ENCODE data around the gene SMU1. TPM values are rescaled to one million over a fixed set of nuclear protein-coding genes. Genes with fewer than 3 reads are reported as not detected.

The SMU1 gene
- total and polyA plus RNA-seq, 2 experiments from 2014 or later, result 15.8 to 25.1 TPM

- DNase-seq (ENCODE audit: low spot score), result peak; percentile 0
- H3K4me3 ChIP-seq, result no peak overlapping the region
- no peaks in the 10 kb centered on the region for H3K9me3 ChIP-seq (ENCODE audit: low read depth)
- H3K9me2 ChIP-seq (replicated peaks; ENCODE audit: insufficient read depth), result no peaks in the 10 kb centered on the region
- H3K4me2 ChIP-seq, result no peak overlapping the region
- H4K20me1 ChIP-seq (ENCODE audit: insufficient read depth, poor library complexity, severe bottlenecking), result no peaks in the 10 kb centered on the region
- H3K4me1 ChIP-seq (ENCODE audit: insufficient read depth), result peaks cover 10% of the 10 kb centered on the region
- TF ChIP-seq CTCF (IDR thresholded peaks at IDR 0.05; ENCODE audit: poor library complexity), result no peak
- TF ChIP-seq EZH2 (IDR thresholded peaks at IDR 0.05; ENCODE audit: borderline replicate concordance), result no peak
- TF ChIP-seq EZH2phosphoT487 (IDR thresholded peaks at IDR 0.05; ENCODE audit: low read depth, severe bottlenecking, unreplicated experiment), result no peak
- 92% methylated on average over 8 of the region's 8 CpGs for WGBS (ENCODE audit: low lambda C conversion rate, missing lambda C conversion rate)
- no peak overlapping the region for H3K27ac ChIP-seq
- H2AFZ ChIP-seq, result no peak overlapping the region
- H3K79me2 ChIP-seq, result no peaks in the 10 kb centered on the region
- H3K27me3 ChIP-seq, result no peaks in the 10 kb centered on the region
- H3K36me3 ChIP-seq (replicated peaks; ENCODE audit: insufficient read depth, low read depth), result no peaks in the 10 kb centered on the region
Observed at GRCh38 chr9:33103501-33104281, 27.2 kb upstream of the SMU1 start.

GRCh38 chr9:33102551-33103210 lies 26.2 kb upstream of the SMU1 start:
- Histone ChIP-seq H4K20me1 (ENCODE audit: insufficient read depth, poor library complexity, severe bottlenecking) (no peaks in the 10 kb centered on the region), H3K36me3 (replicated peaks; ENCODE audit: insufficient read depth, low read depth) (no peaks in the 10 kb centered on the region), H3K4me2 (no peak overlapping the region), H3K4me3 (no peak overlapping the region), H2AFZ (no peak overlapping the region), H3K27ac (no peak overlapping the region), H3K79me2 (no peaks in the 10 kb centered on the region), H3K27me3 (no peaks in the 10 kb centered on the region), H3K4me1 (ENCODE audit: insufficient read depth) (peaks cover 9% of the 10 kb centered on the region), H3K9me3 (ENCODE audit: low read depth) (no peaks in the 10 kb centered on the region), H3K9me2 (replicated peaks; ENCODE audit: insufficient read depth) (no peaks in the 10 kb centered on the region)
- TF ChIP-seq CTCF (IDR thresholded peaks at IDR 0.05; ENCODE audit: poor library complexity) (no peak), EZH2 (IDR thresholded peaks at IDR 0.05; ENCODE audit: borderline replicate concordance) (no peak), EZH2phosphoT487 (IDR thresholded peaks at IDR 0.05; ENCODE audit: low read depth, severe bottlenecking, unreplicated experiment) (no peak)
- no peak for DNase-seq (ENCODE audit: low spot score)
- 94% methylated on average over 13 of the region's 13 CpGs for WGBS (ENCODE audit: low lambda C conversion rate, missing lambda C conversion rate)

GRCh38 chr9:33101104-33101951 lies 24.9 kb upstream of the SMU1 start:
- Histone ChIP-seq H4K20me1 (ENCODE audit: insufficient read depth, poor library complexity, severe bottlenecking) (no peaks in the 10 kb centered on the region), H3K9me3 (ENCODE audit: low read depth) (no peaks in the 10 kb centered on the region), H3K27me3 (no peaks in the 10 kb centered on the region), H3K36me3 (replicated peaks; ENCODE audit: insufficient read depth, low read depth) (no peaks in the 10 kb centered on the region), H3K4me2 (no peak overlapping the region), H3K4me3 (no peak overlapping the region), H3K9me2 (replicated peaks; ENCODE audit: insufficient read depth) (no peaks in the 10 kb centered on the region), H3K4me1 (ENCODE audit: insufficient read depth) (no peaks in the 10 kb centered on the region), H2AFZ (no peak overlapping the region), H3K79me2 (no peaks in the 10 kb centered on the region), H3K27ac (no peak overlapping the region)
- 90% methylated on average over 10 of the region's 10 CpGs for WGBS (ENCODE audit: low lambda C conversion rate, missing lambda C conversion rate)
- no peak for TF ChIP-seq CTCF (IDR thresholded peaks at IDR 0.05; ENCODE audit: poor library complexity)
- TF ChIP-seq EZH2 (IDR thresholded peaks at IDR 0.05; ENCODE audit: borderline replicate concordance), result no peak
- TF ChIP-seq EZH2phosphoT487 (IDR thresholded peaks at IDR 0.05; ENCODE audit: low read depth, severe bottlenecking, unreplicated experiment), result no peak
- DNase-seq (ENCODE audit: low spot score), result no peak

Data from hepatocyte (in vitro differentiated cells).